Coronary artery (tissue), 2 donors: ENCODE data around the gene SAFB.
"Not testable (repeated sequence)": the region's sequence is repeated elsewhere in the genome, so short reads cannot be mapped to it uniquely, and the experiment has no call there.

Experiments
- DNase-seq: peaks from one replicate; pipeline ENCODE4 v3.0.0-alpha.2; 2017; ENCODE audit warnings: low spot score
- H3K27ac ChIP-seq, 2 donors: fragments of 200-600 bp; sonication (generic); one replicate each; pipeline ENCODE4 v1.5.1; 2016 to 2019
- H3K4me3 ChIP-seq: fragments of 200-600 bp; sonication (generic); 2 replicates; pipeline ENCODE4 v1.5.1; 2016; ENCODE audit warnings: mild to moderate bottlenecking, moderate library complexity
- TF ChIP-seq, protein P1 (sequence below): fragments of 200-600 bp; sonication (generic); IDR thresholded peaks from one replicate; pipeline ENCODE4 v1.5.1; 2019; ENCODE audit warnings: antibody characterized with exemption

The SAFB gene

DNA sequence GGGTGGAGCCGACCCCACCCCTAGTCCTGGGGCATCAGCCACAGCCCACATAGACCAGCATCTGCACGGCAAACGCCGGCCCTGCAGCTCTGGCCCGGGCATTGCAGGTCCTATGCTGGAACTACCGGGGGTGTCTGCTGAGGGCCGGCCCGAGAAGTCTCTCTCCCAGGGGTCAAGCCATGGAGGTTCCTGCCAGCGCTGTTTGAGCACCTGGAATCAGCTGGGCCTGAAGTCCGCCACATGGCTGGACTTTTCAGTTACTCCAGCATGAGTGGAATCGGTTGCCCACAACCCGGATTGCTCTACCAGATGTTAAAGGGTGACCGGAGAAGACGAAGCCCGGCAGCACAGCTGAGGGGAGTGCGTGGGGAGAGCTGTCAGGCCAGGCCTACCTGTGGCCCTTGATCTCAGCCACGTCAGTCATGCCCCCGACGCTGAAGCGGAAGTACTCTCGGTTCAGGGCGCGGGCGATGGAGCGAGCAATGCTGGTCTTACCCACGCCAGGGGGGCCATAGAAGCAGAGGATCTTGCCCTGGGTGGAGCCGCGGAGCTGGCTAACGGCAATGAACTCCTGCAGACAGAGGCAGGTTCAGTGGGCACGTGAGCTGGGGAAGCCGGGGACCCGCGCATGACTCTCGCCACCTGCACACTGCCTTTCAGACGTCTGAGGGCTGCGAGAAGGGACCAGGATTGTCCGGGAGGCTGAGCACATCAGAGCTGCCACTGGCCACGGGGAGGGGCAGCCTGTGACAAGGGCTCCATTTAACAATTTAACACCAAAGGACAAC lies 75.9 kb downstream of the SAFB start:
- no peak overlapping the region for H3K4me3 ChIP-seq
- no peak overlapping the region for H3K27ac ChIP-seq
- no peak for DNase-seq
- TF ChIP-seq, protein P1, sequence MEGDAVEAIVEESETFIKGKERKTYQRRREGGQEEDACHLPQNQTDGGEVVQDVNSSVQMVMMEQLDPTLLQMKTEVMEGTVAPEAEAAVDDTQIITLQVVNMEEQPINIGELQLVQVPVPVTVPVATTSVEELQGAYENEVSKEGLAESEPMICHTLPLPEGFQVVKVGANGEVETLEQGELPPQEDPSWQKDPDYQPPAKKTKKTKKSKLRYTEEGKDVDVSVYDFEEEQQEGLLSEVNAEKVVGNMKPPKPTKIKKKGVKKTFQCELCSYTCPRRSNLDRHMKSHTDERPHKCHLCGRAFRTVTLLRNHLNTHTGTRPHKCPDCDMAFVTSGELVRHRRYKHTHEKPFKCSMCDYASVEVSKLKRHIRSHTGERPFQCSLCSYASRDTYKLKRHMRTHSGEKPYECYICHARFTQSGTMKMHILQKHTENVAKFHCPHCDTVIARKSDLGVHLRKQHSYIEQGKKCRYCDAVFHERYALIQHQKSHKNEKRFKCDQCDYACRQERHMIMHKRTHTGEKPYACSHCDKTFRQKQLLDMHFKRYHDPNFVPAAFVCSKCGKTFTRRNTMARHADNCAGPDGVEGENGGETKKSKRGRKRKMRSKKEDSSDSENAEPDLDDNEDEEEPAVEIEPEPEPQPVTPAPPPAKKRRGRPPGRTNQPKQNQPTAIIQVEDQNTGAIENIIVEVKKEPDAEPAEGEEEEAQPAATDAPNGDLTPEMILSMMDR, result no peak

DNA sequence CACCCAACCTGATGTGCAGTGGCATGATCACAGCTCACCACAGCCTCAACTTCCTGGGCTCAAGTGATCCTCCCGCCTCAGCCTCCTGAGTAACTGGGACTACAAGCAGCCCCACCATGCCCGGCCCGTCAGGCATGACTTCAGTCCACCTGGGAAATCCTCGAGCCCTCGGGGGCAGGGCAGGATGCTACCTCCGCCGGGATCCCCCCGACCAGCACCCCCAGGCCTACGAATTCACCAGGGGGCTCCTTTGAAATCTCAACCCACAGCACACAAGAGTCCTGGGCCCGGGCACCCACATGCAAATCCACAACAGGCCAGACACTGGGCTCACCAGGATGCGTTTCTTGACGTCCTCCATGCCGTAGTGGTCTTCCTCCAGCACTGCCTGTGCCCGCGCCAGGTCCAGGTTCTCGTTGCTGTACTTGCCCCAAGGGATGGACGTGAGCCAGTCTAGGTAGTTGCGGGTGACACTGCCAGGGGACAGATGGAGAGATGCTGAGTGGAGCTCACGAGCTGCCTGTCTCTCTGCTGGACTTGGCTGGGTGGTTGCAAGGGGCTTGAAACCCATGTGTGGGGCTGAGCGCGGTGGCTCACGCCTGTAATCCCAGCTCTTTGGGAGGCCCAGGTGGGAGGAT lies 77.7 kb downstream of the SAFB start:
- DNase-seq, result peak; percentile 61
- TF ChIP-seq, protein P1, result no peak
- Histone ChIP-seq H3K4me3 (no peak overlapping the region), H3K27ac (no peak overlapping the region)

DNA sequence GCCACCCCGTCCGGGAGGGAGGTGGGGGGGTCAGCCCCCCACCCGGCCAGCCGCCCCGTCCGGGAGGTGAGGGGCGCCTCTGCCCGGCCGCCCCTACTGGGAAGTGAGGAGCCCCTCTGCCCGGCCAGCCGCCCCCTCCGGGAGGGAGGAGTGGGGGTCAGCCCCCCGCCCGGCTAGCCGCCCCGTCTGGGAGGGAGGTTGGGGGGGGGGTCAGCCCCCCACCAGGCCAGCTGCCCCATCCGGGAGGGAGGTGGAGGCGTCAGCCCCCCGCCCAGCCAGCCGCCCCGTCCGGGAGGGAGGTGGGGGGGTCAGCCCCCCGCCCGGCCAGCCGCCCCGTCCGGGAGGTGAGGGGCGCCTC lies 79.1 kb downstream of the SAFB start:
- H3K27ac ChIP-seq, DNase-seq, H3K4me3 ChIP-seq: not testable (repeated sequence)

- no peak for DNase-seq
- Histone ChIP-seq H3K27ac (no peak overlapping the region), H3K4me3 (no peak overlapping the region)
- TF ChIP-seq, protein P1, result no peak
Observed at GRCh38 chr19:5703819-5704818, 81.2 kb downstream of the SAFB start.

GRCh38 chr19:5705552-5705951 lies 82.7 kb downstream of the SAFB start:
- TF ChIP-seq, protein P1, result no peak
- DNase-seq, result no peak
- no peak overlapping the region for H3K4me3 ChIP-seq
- no peak overlapping the region for H3K27ac ChIP-seq

GRCh38 chr19:5706876-5707573 lies 84.1 kb downstream of the SAFB start:
- DNase-seq, result no peak
- Histone ChIP-seq H3K4me3 (no peak overlapping the region), H3K27ac (no peak overlapping the region)
- TF ChIP-seq, protein P1, result no peak
